KMS-11 (cell line): ENCODE measurements around the gene CCDC158.

ENCODE experiments used
- H2AFZ ChIP-seq: fragments of 200-600 bp; sonication (generic); 2 replicates; pipeline ENCODE4 v1.6.1; 2016; ENCODE audit warnings: antibody characterized with exemption, mixed run types, low read depth
- H3K27ac ChIP-seq: fragments of 200-600 bp; sonication (generic); 2 replicates; pipeline ENCODE4 v1.6.1; 2016; ENCODE audit warnings: mild to moderate bottlenecking, mixed run types
- H3K27me3 ChIP-seq: fragments of 200-600 bp; sonication (generic); 2 replicates; pipeline ENCODE4 v1.6.1; 2017; ENCODE audit warnings: mild to moderate bottlenecking, low read depth, mixed run types, moderate library complexity; ENCODE audit not compliant: insufficient read depth
- H3K36me3 ChIP-seq: fragments of 200-600 bp; sonication (generic); 2 replicates; pipeline ENCODE4 v1.6.1; 2017; ENCODE audit warnings: mild to moderate bottlenecking, mixed run types; ENCODE audit not compliant: insufficient read depth
- H3K4me1 ChIP-seq: fragments of 200-600 bp; sonication (generic); 2 replicates; pipeline ENCODE4 v1.6.1; 2016; ENCODE audit warnings: mild to moderate bottlenecking, low read depth, mixed run types; ENCODE audit not compliant: poor library complexity, severe bottlenecking
- H3K4me2 ChIP-seq: fragments of 200-600 bp; sonication (generic); 2 replicates; pipeline ENCODE4 v1.7.0; 2016; ENCODE audit warnings: mild to moderate bottlenecking, mixed run types
- H3K4me3 ChIP-seq: fragments of 200-600 bp; sonication (generic); IDR thresholded peaks from 2 replicates; pipeline ENCODE4 v1.6.1; 2017; ENCODE audit warnings: low read depth, low read length, mixed read lengths; ENCODE audit not compliant: insufficient read depth
- H3K79me2 ChIP-seq: fragments of 200-600 bp; sonication (generic); 2 replicates; pipeline ENCODE4 v1.6.1; 2016; ENCODE audit warnings: low read depth, mixed run types; ENCODE audit not compliant: insufficient read depth
- H3K9ac ChIP-seq: fragments of 200-600 bp; sonication (generic); 2 replicates; pipeline ENCODE4 v1.6.1; 2016; ENCODE audit warnings: mild to moderate bottlenecking, mixed run types
- H4K20me1 ChIP-seq: fragments of 200-600 bp; sonication (generic); 2 replicates; pipeline ENCODE4 v1.6.1; 2016; ENCODE audit warnings: mild to moderate bottlenecking, mixed run types; ENCODE audit not compliant: insufficient read depth
- TF ChIP-seq, protein P1 (sequence below): fragments of 200-600 bp; sonication (generic); conservative IDR thresholded peaks from 2 replicates; pipeline ENCODE4 v1.6.1; 2017; ENCODE audit warnings: low read depth, mild to moderate bottlenecking, antibody characterized with exemption, low read length, moderate library complexity, mixed read lengths

The CCDC158 gene

DNA sequence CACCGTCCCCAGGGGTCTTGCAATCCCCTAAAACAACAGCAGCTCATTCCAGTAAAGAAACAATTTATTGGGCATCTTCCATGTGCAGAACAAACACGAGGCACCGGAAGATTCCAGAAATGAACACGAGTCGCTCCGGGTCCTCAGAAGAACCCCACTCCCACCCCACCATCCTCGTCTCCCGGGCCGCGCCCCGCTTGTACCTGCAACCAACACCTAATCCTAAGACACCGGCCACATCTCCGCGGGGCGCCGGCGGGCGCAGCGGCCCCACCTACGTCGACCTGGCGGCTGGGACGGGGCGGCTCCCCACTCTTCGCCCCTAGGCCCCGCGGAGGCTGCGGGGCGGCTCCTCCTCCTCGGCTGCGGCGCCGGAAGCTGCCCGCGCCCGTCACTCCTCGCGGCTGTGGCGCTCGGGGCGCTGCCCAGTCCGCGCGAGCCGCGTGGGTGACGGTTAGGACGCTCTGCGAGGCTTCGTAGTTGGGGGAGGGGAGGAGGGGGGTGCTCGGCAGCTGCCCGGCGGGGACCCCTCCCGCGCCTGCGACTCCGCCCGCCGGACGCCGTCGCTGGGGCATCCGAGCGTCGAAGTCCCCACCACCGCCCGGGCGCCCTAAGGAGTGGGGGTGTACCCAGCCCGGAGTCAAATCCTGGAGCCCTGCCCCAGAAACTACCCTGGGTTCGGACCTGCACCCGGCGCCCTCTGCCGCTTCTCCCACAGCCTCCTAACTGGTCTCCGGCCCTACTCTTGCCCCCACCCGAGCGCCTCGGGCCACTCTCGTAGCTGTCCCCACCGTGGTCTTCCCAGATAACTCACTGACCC is at the start of gene CCDC158:
Gene CCDC158, minus strand, starts transcription at position 380 of the 820 bp plus-strand sequence. CDS start 17,934 bp downstream, outside the sequence.
- H4K20me1 ChIP-seq = no peaks in the 10 kb centered on the region
- no peaks in the 10 kb centered on the region for H3K4me1 ChIP-seq
- no peak within 1 kb of the TSS for H3K27ac ChIP-seq
- H3K9ac ChIP-seq = no peak within 1 kb of the TSS
- no peak within 1 kb of the TSS for H2AFZ ChIP-seq
- no peaks in the 10 kb centered on the region for H3K27me3 ChIP-seq
- H3K4me2 ChIP-seq = no peak within 1 kb of the TSS
- TF ChIP-seq, protein P1, sequence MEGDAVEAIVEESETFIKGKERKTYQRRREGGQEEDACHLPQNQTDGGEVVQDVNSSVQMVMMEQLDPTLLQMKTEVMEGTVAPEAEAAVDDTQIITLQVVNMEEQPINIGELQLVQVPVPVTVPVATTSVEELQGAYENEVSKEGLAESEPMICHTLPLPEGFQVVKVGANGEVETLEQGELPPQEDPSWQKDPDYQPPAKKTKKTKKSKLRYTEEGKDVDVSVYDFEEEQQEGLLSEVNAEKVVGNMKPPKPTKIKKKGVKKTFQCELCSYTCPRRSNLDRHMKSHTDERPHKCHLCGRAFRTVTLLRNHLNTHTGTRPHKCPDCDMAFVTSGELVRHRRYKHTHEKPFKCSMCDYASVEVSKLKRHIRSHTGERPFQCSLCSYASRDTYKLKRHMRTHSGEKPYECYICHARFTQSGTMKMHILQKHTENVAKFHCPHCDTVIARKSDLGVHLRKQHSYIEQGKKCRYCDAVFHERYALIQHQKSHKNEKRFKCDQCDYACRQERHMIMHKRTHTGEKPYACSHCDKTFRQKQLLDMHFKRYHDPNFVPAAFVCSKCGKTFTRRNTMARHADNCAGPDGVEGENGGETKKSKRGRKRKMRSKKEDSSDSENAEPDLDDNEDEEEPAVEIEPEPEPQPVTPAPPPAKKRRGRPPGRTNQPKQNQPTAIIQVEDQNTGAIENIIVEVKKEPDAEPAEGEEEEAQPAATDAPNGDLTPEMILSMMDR = no peak
- no peaks in the 10 kb centered on the region for H3K36me3 ChIP-seq
- no peak within 1 kb of the TSS for H3K4me3 ChIP-seq
- no peaks in the 10 kb centered on the region for H3K79me2 ChIP-seq

DNA sequence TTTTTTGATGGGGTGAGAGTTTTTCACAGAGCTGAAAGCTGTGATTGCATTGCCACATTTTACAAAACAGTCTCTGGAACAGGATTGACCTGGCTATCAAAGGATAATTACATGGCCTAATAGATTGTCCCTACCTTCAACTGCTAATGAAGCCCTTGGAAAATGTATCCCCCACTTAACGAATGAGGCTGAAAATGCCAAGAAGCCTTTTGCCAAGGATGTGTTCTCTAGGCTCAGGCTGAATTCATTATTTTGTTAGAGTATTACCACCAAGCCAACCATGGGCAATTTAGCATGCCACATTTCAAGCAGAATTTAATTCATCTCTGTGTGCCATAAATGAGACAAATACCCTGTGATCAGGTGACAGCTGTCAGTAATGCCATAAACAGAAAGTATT is 49.6 kb upstream of the CCDC158 start:
- Histone ChIP-seq H3K9ac (no peak overlapping the region), H4K20me1 (no peaks in the 10 kb centered on the region), H3K79me2 (no peaks in the 10 kb centered on the region), H3K4me3 (no peak overlapping the region), H2AFZ (no peak overlapping the region), H3K27me3 (no peaks in the 10 kb centered on the region; the same call in 1 of the 2 replicates), H3K4me2 (peak overlapping the region; percentile 37; the same call in 1 of the 2 replicates), H3K36me3 (no peaks in the 10 kb centered on the region), H3K27ac (no peak overlapping the region), H3K4me1 (peaks cover 53% of the 10 kb centered on the region)
- TF ChIP-seq, protein P1 = no peak

DNA sequence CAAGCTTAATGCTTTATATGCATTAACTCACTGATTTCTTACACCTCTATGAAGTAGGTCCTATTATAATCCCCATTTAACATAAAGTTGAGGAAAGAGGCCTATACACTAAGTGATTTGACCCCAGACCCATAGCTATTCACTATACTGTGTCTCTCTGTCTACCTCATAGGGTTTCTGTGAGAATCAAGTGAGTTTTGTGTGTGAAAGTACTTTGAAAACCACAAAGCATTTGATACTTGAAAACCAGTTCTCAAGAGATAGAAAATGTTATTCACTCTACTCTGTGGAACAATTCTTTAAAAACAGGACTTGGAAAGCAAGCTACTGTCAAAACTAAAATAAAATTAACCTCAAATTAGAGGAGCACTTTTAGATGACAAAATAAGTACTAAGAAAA is 49.1 kb upstream of the CCDC158 start:
- Histone ChIP-seq H3K4me2 (peak overlapping the region; percentile 37), H3K9ac (no peak overlapping the region), H3K36me3 (no peaks in the 10 kb centered on the region), H3K4me1 (peaks cover 49% of the 10 kb centered on the region), H4K20me1 (no peaks in the 10 kb centered on the region), H3K27me3 (no peaks in the 10 kb centered on the region; the same call in 1 of the 2 replicates), H3K27ac (no peak overlapping the region), H3K79me2 (no peaks in the 10 kb centered on the region), H2AFZ (no peak overlapping the region), H3K4me3 (no peak overlapping the region)
- TF ChIP-seq, protein P1 = no peak

DNA sequence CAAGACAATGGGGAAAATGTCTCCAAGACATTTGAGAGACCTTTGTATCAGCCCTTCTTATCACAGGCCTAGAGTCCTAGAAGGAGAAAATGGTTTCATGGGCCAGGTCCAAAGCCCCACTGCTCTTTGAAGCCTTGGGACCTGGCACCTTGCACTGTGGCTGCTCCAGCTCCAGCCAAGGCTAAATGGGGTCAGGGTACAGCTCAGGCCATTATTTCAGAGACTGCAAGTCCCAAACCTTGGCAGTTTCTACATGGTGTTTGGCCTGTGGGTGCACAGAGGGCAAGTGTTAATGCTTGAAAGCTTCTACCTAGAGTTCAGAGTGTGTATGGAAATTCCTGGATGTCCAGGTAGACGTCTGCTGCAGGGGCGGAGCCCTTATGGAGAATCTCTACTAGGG is 42.6 kb upstream of the CCDC158 start:
- no peaks in the 10 kb centered on the region for H3K36me3 ChIP-seq
- H3K27me3 ChIP-seq = no peaks in the 10 kb centered on the region; the same call in 1 of the 2 replicates
- no peaks in the 10 kb centered on the region for H3K4me1 ChIP-seq
- H3K79me2 ChIP-seq = no peaks in the 10 kb centered on the region
- H3K4me2 ChIP-seq = no peak overlapping the region
- no peak overlapping the region for H3K27ac ChIP-seq
- TF ChIP-seq, protein P1 = no peak
- H4K20me1 ChIP-seq = no peaks in the 10 kb centered on the region
- no peak overlapping the region for H3K9ac ChIP-seq
- no peak overlapping the region for H3K4me3 ChIP-seq
- no peak overlapping the region for H2AFZ ChIP-seq
